CD4-positive, alpha-beta memory T cell (primary cell): ENCODE results near the gene MRPS34. TPM values are rescaled to one million over a fixed set of nuclear protein-coding genes. Genes with fewer than 3 reads are reported as not detected.
"Not testable (repeated sequence)": the region's sequence is repeated elsewhere in the genome, so short reads cannot be mapped to it uniquely, and the experiment has no call there.

Experiments
- CTCF ChIA-PET: fragments of 350-600 bp; sonication (Branson Sonifier 250); formaldehyde crosslinking; loops from one replicate; lab custom pipeline; 2021; ENCODE audit warnings: inconsistent platforms; ENCODE audit not compliant: partially characterized antibody; lab: Charles Lee
- POLR2A ChIA-PET: fragments of 350-600 bp; sonication (Branson Sonifier 250); formaldehyde crosslinking; loops from one replicate; lab custom pipeline; 2021; ENCODE audit not compliant: partially characterized antibody; lab: Charles Lee
- DNase-seq, 5 donors: peaks; one replicate each; pipeline versions ENCODE4 v3.0.0 to v3.0.0-alpha.2; 2020 to 2022; ENCODE audit warnings: mixed read lengths in 1 of 5
- H3K27ac ChIP-seq: one replicate; pipeline ENCODE4 v1.7.0; 2013; ENCODE audit warnings: low read depth, low read length
- H3K27me3 ChIP-seq: 2 replicates; pipeline ENCODE4 v1.7.0; 2013; ENCODE audit warnings: mild to moderate bottlenecking, low read length, moderate library complexity; ENCODE audit not compliant: insufficient read depth
- H3K36me3 ChIP-seq: 2 replicates; pipeline ENCODE4 v1.7.0; 2013; ENCODE audit warnings: mild to moderate bottlenecking, low read length, moderate library complexity; ENCODE audit not compliant: insufficient read depth
- H3K4me1 ChIP-seq: 2 replicates; pipeline ENCODE4 v1.7.0; 2013; ENCODE audit warnings: mild to moderate bottlenecking, low read length, moderate library complexity; ENCODE audit not compliant: insufficient read depth
- H3K4me3 ChIP-seq, 2 donors: one replicate each; pipeline ENCODE4 v1.7.0; 2013; ENCODE audit warnings: low read length in 2 of 2, mild to moderate bottlenecking in 1 of 2
- H3K9me3 ChIP-seq, 2 donors: one replicate each; pipeline ENCODE4 v1.7.0; 2013; ENCODE audit warnings: low read length in 2 of 2, control low read depth in 1 of 2; ENCODE audit not compliant: control insufficient read depth in 1 of 2
- H3K27ac Mint-ChIP-seq, 7 donors: one replicate each; pipeline ENCODE4 v1.8.0; 2020 to 2021; ENCODE audit warnings: mixed read lengths in 7 of 7, mild to moderate bottlenecking in 6 of 7, inconsistent platforms in 3 of 7, moderate library complexity in 3 of 7
- H3K27me3 Mint-ChIP-seq, 2 donors: one replicate each; pipeline ENCODE4 v1.8.0; 2020 to 2021; ENCODE audit warnings: mixed read lengths in 2 of 2
- H3K36me3 Mint-ChIP-seq, 2 donors: one replicate each; pipeline ENCODE4 v1.8.0; 2020 to 2021; ENCODE audit warnings: mixed read lengths in 2 of 2, inconsistent platforms in 1 of 2, mild to moderate bottlenecking in 1 of 2
- H3K4me1 Mint-ChIP-seq, 4 donors: one replicate each; pipeline ENCODE4 v1.8.0; 2020 to 2021; ENCODE audit warnings: mixed read lengths in 4 of 4, mild to moderate bottlenecking in 1 of 4
- H3K4me3 Mint-ChIP-seq, 8 donors: one replicate each; pipeline ENCODE4 v1.8.0; 2020 to 2021; ENCODE audit warnings: mixed read lengths in 8 of 8, mild to moderate bottlenecking in 7 of 8, moderate library complexity in 6 of 8, inconsistent platforms in 3 of 8
- H3K9me3 Mint-ChIP-seq, 8 donors: one replicate each; pipeline ENCODE4 v1.8.0; 2020 to 2021; ENCODE audit warnings: mixed read lengths in 8 of 8, mild to moderate bottlenecking in 5 of 8, inconsistent platforms in 3 of 8, moderate library complexity in 1 of 8
- intact Hi-C: fragments of 100-400 bp; cut with micrococcal nuclease; formaldehyde crosslinking; loops from one replicate; pipeline ENCODE4 v1.15.1; 2023
- polyA plus RNA-seq, 2 donors: library from polyadenylated mRNA; unstranded; fragments of 300-500 nt; fragmentation: Illumina TruSeq; gene quantifications; one replicate each; pipeline ENCODE4 v1.2.3, GENCODE V29; 2021
- total RNA-seq, 2 experiments: library from RNA; stranded (reverse); gene quantifications; one replicate each; pipeline ENCODE4 v1.2.3, GENCODE V29; 2021

Gene MRPS34
- total and polyA plus RNA-seq, 4 experiments from 2014 or later, result 57.6 to 151 (median 103) TPM

DNA sequence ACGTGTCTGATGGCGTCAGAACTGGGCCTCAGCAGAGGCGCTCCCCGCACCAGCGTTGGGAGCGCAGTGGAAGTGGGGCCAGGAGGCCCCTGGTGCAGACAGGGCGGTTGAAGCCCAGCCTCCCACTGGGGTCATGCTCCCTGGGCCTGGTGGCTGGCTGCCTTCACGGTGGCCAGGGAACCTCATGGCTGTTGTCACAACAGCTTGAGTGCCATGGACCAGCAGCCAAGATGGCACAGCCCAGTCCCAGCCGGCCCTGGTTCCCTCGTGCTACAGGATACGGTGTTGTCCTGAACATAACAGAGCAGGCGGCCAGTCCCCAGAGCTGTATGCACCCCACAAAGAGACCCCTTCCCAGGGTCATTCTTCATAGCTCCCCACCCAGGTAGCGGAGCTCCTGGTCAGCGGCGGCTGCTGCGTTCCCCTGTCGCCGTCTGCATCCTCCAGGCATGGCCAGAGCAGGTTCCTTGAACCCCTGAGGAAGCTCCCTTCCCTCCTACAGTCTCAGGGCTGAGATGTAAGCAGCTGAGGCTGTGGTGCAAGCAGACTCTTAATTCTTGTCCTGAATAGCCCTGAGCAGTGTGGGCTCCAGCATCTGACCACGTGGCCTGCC, 31.3 kb downstream of the MRPS34 start:
- Histone ChIP-seq H3K36me3 (peaks cover 27% of the 10 kb centered on the region), H3K27me3 (no peaks in the 10 kb centered on the region), H3K27ac (no peak overlapping the region), H3K9me3 (no peaks in the 10 kb centered on the region), H3K4me1 (no peaks in the 10 kb centered on the region), H3K4me3 (no peak overlapping the region)
- POLR2A ChIA-PET, result interaction anchor here (0.6 kb wide), 1 partner anchor 77 kb away, joined by 3 read pairs; no protein-coding TSS in a partner anchor
- no peak for DNase-seq
- Mint-ChIP-seq H3K9me3 (no peaks in the 10 kb centered on the region), H3K27me3 (no peaks in the 10 kb centered on the region), H3K36me3 (peaks cover 9 to 20% of the 10 kb centered on the region in 2 donors), H3K4me1 (no peaks in the 10 kb centered on the region), H3K27ac (peak overlapping the region in 1 of 7 donors; percentile 41), H3K4me3 (no peak overlapping the region)
- CTCF ChIA-PET, result interaction anchor here (0.9 kb wide), 1 partner anchor 18 kb away, joined by 3 read pairs; no protein-coding TSS in a partner anchor
- intact Hi-C loops, result loop anchor here (5.0 kb wide), 1 partner anchor 74 kb away; no protein-coding TSS in a partner anchor

DNA sequence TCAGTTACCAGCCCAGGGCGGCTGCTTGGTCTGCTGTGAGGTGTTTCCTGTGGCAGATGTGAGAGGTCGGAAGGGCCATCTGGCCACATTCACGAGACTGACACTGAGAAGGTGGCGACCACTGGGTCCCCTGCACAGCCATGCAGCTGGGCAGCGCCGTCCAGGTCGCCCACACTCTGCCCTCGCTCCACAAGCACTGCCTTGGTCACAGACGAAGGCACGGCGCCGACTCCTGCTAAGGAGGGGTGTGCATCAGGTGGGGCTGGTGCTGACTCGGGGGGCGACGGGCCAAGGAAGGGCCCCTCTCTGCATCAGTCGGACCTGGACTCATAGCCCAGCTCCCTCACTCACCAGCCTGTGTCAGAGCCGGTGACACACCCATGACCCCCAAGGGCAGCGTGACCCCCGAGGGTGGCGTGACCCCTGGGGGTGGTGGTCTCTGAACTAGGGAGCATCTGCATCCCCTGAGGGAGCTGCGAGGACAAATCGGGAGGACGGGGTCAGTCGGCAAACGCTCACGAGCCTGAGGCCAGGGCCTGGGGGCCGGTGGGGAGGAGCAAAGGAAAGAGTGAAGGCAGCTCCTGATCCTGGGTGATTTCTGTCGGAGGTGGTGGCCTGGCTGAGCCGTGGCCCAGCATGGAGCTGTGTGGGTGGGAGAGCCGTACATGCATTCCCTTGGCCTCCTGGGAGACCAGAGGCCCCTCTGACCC, 32.0 kb downstream of the MRPS34 start:
- H3K27me3 ChIP-seq, result no peaks in the 10 kb centered on the region
- Mint-ChIP-seq H3K27ac (no peak overlapping the region), H3K4me3 (no peak overlapping the region)

GRCh38 chr16:1740234-1740633, 32.7 kb downstream of the MRPS34 start:
- DNase-seq, result peak in 1 of 5 donors; percentile 28
- ChIA-PET CTCF (no interaction called here), POLR2A (interaction anchor here (0.7 kb wide), 1 partner anchor 248 kb away, joined by 5 read pairs; no protein-coding TSS in a partner anchor)
- Histone ChIP-seq H3K9me3 (no peaks in the 10 kb centered on the region), H3K27me3 (no peaks in the 10 kb centered on the region), H3K27ac (no peak overlapping the region), H3K36me3 (peaks cover 20% of the 10 kb centered on the region), H3K4me1 (no peaks in the 10 kb centered on the region), H3K4me3 (no peak overlapping the region)
- Mint-ChIP-seq H3K36me3 (peaks cover 8 to 13% of the 10 kb centered on the region in 2 donors), H3K27me3 (no peaks in the 10 kb centered on the region), H3K9me3 (no peaks in the 10 kb centered on the region), H3K4me1 (no peaks in the 10 kb centered on the region), H3K27ac (no peak overlapping the region), H3K4me3 (no peak overlapping the region)
- intact Hi-C loops, result loop anchor here (5.0 kb wide), 1 partner anchor 73 kb away; no protein-coding TSS in a partner anchor

More for the DNA sequence above, 32.0 kb downstream of the MRPS34 start:
- H3K4me1 ChIP-seq, result no peaks in the 10 kb centered on the region
- CTCF ChIA-PET, result no interaction called here
- POLR2A ChIA-PET, result interaction anchor here (0.6 kb wide), 1 partner anchor 77 kb away, joined by 3 read pairs; no protein-coding TSS in a partner anchor
- H3K9me3 Mint-ChIP-seq, result no peaks in the 10 kb centered on the region
- H3K27ac ChIP-seq, result no peak overlapping the region
- H3K27me3 Mint-ChIP-seq, result no peaks in the 10 kb centered on the region
- DNase-seq, result peak in 1 of 5 donors; percentile 27
- no peaks in the 10 kb centered on the region for H3K9me3 ChIP-seq
- H3K36me3 ChIP-seq, result peaks cover 25% of the 10 kb centered on the region
- no peak overlapping the region for H3K4me3 ChIP-seq
- peaks cover 9 to 19% of the 10 kb centered on the region in 2 donors for H3K36me3 Mint-ChIP-seq
- no peaks in the 10 kb centered on the region for H3K4me1 Mint-ChIP-seq
- intact Hi-C loops, result loop anchor here (5.0 kb wide), 1 partner anchor 74 kb away; no protein-coding TSS in a partner anchor

GRCh38 chr16:1734816-1735215, 38.1 kb downstream of the MRPS34 start:
- no peaks in the 10 kb centered on the region for H3K27me3 Mint-ChIP-seq
- Histone ChIP-seq H3K4me3 (no peak overlapping the region), H3K4me1 (no peaks in the 10 kb centered on the region), H3K27me3 (no peaks in the 10 kb centered on the region), H3K27ac (no peak overlapping the region), H3K36me3 (peaks cover 20% of the 10 kb centered on the region), H3K9me3 (no peaks in the 10 kb centered on the region)
- H3K36me3 Mint-ChIP-seq, result peaks cover 0 to 13% of the 10 kb centered on the region in 2 donors
- H3K4me3 Mint-ChIP-seq, result peak overlapping the region in 1 of 8 donors; percentile 10
- no peak for DNase-seq
- ChIA-PET POLR2A (no interaction called here), CTCF (no interaction called here)
- intact Hi-C loops, result no loop called here
- H3K4me1 Mint-ChIP-seq, result no peaks in the 10 kb centered on the region
- no peaks in the 10 kb centered on the region for H3K9me3 Mint-ChIP-seq
- no peak overlapping the region for H3K27ac Mint-ChIP-seq

DNA sequence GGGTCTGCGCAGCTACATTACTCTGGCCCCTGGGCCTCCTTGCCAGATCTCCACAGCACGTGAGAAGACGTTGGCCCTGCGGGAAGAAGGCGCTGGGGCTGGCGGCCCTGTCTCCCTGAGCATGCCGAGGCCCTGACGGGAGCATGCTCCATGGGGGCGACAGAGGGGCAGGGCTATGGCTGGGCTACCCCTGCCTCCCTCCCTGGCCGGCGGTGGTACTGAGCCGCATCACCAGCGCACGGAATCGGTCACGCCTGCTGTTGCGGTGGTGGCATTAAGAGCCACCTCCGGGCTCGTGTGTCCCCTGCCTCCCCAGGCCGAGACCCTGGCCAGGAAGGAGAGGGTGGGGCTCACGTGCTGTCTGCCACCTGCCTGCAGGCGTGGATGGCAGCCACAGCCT, 38.8 kb downstream of the MRPS34 start:
- no peaks in the 10 kb centered on the region for H3K9me3 Mint-ChIP-seq
- no peaks in the 10 kb centered on the region for H3K27me3 Mint-ChIP-seq
- DNase-seq, result no peak
- ChIA-PET POLR2A (no interaction called here), CTCF (no interaction called here)
- H3K4me1 ChIP-seq, result no peaks in the 10 kb centered on the region
- H3K4me1 Mint-ChIP-seq, result no peaks in the 10 kb centered on the region
- H3K9me3 ChIP-seq, result no peaks in the 10 kb centered on the region
- H3K27me3 ChIP-seq, result no peaks in the 10 kb centered on the region
- intact Hi-C loops, result no loop called here
- no peak overlapping the region for H3K4me3 ChIP-seq
- no peak overlapping the region for H3K4me3 Mint-ChIP-seq
- no peak overlapping the region for H3K27ac Mint-ChIP-seq
- H3K27ac ChIP-seq, result no peak overlapping the region
- peaks cover 0 to 16% of the 10 kb centered on the region in 2 donors for H3K36me3 Mint-ChIP-seq
- H3K36me3 ChIP-seq, result peaks cover 22% of the 10 kb centered on the region

GRCh38 chr16:1732551-1732987, 40.4 kb downstream of the MRPS34 start:
- peaks cover 37% of the 10 kb centered on the region for H3K36me3 ChIP-seq
- H3K9me3 ChIP-seq, H3K4me3 ChIP-seq, DNase-seq, H3K4me1 ChIP-seq, H3K27ac Mint-ChIP-seq, H3K4me1 Mint-ChIP-seq, H3K27me3 ChIP-seq, H3K27ac ChIP-seq, H3K9me3 Mint-ChIP-seq, H3K4me3 Mint-ChIP-seq, POLR2A ChIA-PET, H3K27me3 Mint-ChIP-seq, intact Hi-C loops: not testable (repeated sequence)
- CTCF ChIA-PET, result interaction anchor here (1.0 to 1.4 kb wide), 2 partner anchors 26 to 27 kb away, joined by 3 read pairs; partner anchors contain the start of gene MAPK8IP3
- peaks cover 1 to 24% of the 10 kb centered on the region in 2 donors for H3K36me3 Mint-ChIP-seq

- no peak overlapping the region for H3K4me3 Mint-ChIP-seq
- H3K4me1 Mint-ChIP-seq, result peaks cover 0 to 4% (median 3%) of the 10 kb centered on the region in 4 donors
- H3K4me3 ChIP-seq, result no peak overlapping the region
- H3K27ac Mint-ChIP-seq, result peak overlapping the region in 1 of 7 donors; percentile 29
- H3K36me3 Mint-ChIP-seq, result peaks cover 6 to 29% of the 10 kb centered on the region in 2 donors
- no peaks in the 10 kb centered on the region for H3K27me3 ChIP-seq
- H3K36me3 ChIP-seq, result peaks cover 42% of the 10 kb centered on the region
- H3K9me3 ChIP-seq, result no peaks in the 10 kb centered on the region
- CTCF ChIA-PET, result interaction anchor here (1.0 to 1.4 kb wide), 2 partner anchors 26 to 27 kb away, joined by 3 read pairs; partner anchors contain the start of gene MAPK8IP3
- H3K4me1 ChIP-seq, result no peaks in the 10 kb centered on the region
- DNase-seq, result no peak
- intact Hi-C loops, result no loop called here
- H3K27ac ChIP-seq, result no peak overlapping the region
- H3K27me3 Mint-ChIP-seq, result no peaks in the 10 kb centered on the region
- POLR2A ChIA-PET, result no interaction called here
- H3K9me3 Mint-ChIP-seq, result no peaks in the 10 kb centered on the region
Observed at GRCh38 chr16:1732071-1732470, 40.9 kb downstream of the MRPS34 start.
